ENCODE measurements around the gene CSNK2A2.

CSNK2A2 gene

DNA sequence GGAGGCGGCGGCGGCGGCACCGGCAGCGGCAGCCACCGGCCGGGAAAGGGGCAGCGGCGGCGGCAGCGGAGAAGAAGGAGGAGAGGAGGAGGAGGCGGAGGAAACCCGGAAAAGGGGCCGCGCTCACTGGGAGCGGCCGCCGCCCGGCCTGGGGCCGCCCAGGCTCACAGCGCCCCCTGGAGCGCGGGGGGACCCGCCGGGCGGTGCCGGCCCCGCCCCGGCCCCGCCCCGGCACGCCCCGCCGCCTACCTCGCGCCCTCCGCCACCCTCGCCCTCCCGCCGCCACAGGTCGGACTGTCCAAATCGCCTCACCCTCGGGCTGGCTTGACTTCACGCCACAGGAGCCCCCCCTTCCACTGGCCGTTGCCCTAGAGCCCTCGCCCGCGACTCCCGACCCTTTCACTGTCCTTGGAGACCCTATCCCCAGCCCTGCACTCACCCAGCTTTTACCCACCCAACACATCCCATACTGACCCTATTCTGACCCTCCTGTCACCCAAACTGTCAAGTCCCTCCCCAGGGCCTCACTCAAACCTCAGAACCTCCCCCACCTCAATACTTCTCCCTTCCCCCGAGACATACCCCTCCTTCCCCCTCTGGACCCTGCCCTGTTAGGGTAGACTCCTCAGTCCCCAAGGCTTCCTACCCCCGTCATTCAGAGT, at the start of gene CSNK2A2:
CSNK2A2 (minus strand) TSS at position 85 of the 662 bp plus-strand sequence. CDS start 370 bp downstream, outside the sequence.
- Histone ChIP-seq H3K36me3 (ENCODE audit: control insufficient read depth in 5 of 5, insufficient read depth in 5 of 5, low read length in 5 of 5) (peaks cover 12 to 28% (median 18%) of the 10 kb centered on the region in 5 donors), H3K9ac (ENCODE audit: low read length in 5 of 5) (peak within 1 kb of the TSS; percentile 86 to 96 (median 92)), H3K4me3 (ENCODE audit: low read depth in 1 of 5, low read length in 5 of 5) (peak within 1 kb of the TSS; percentile 76 to 94 (median 83)), H3K9me3 (ENCODE audit: control insufficient read depth in 5 of 5, low read length in 5 of 5) (no peaks in the 10 kb centered on the region), H3K4me1 (ENCODE audit: control insufficient read depth in 5 of 5, insufficient read depth in 5 of 5, low read length in 5 of 5) (peaks cover 5 to 20% (median 17%) of the 10 kb centered on the region in 5 donors), H3K27ac (ENCODE audit: low read depth, low read length) (peak within 1 kb of the TSS; percentile 31), H3K27me3 (ENCODE audit: control insufficient read depth in 5 of 5, insufficient read depth in 4 of 5, low read length in 5 of 5) (no peaks in the 10 kb centered on the region)

DNA sequence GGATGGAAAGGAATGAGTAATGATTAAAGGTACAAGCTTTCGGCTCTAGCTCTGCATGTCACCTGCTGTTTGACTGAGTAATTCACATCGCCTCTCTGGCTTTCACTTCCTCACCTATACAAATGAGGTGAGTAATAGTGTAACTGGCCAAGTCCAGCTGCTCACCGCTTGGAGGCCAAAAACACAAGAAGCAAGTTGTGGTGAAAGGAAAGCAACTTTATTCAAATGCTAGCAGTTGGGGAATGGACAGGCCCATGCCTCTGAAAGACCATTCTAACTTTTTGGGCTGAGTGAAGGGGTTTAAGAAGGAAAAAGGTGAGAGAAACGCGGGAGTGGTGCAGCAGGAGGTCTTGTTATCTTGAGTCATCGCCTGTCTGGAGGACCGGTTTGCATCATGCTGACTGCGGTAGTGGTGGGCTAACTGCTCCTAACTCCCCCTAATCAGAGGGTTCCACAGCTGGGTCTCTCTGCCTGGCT, 45.7 kb upstream of the CSNK2A2 start:
- Histone ChIP-seq H3K9ac (ENCODE audit: low read length in 5 of 5) (no peak overlapping the region), H3K36me3 (ENCODE audit: control insufficient read depth in 5 of 5, insufficient read depth in 5 of 5, low read length in 5 of 5) (no peaks in the 10 kb centered on the region), H3K27ac (ENCODE audit: low read depth, low read length) (no peak overlapping the region), H3K27me3 (ENCODE audit: control insufficient read depth in 5 of 5, insufficient read depth in 4 of 5, low read length in 5 of 5) (peaks cover 0 to 13% (median 8%) of the 10 kb centered on the region in 5 donors), H3K9me3 (ENCODE audit: control insufficient read depth in 5 of 5, low read length in 5 of 5) (no peaks in the 10 kb centered on the region), H3K4me3 (ENCODE audit: low read depth in 1 of 5, low read length in 5 of 5) (no peak overlapping the region), H3K4me1 (ENCODE audit: control insufficient read depth in 5 of 5, insufficient read depth in 5 of 5, low read length in 5 of 5) (no peaks in the 10 kb centered on the region)

DNA sequence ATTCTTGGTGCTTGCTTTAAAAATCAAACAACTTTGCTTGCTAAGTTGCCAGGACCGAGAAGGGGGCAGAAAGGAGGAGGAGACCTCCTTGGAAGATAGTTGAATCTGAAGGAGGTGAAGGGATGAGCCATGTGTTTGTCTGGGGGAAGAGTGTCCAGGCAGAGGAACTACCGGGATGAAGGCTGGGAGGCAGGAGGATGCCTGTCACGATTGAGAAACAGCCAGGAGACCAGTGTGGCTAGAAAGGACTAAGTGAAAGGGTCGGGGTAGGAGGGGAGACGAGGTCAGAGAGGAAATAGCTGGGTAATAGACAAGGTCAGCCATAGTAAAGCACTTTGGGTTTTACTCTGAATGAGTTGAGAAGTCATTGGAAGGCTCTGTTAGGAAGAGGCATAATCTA, 38.9 kb upstream of the CSNK2A2 start:
- H3K27me3 ChIP-seq (ENCODE audit: control insufficient read depth in 5 of 5, insufficient read depth in 4 of 5, low read length in 5 of 5), result peaks cover 0 to 4% (median 3%) of the 10 kb centered on the region in 5 donors
- H3K9ac ChIP-seq (ENCODE audit: low read length in 5 of 5), result no peak overlapping the region
- H3K27ac ChIP-seq (ENCODE audit: low read depth, low read length), result no peak overlapping the region
- H3K36me3 ChIP-seq (ENCODE audit: control insufficient read depth in 5 of 5, insufficient read depth in 5 of 5, low read length in 5 of 5), result no peaks in the 10 kb centered on the region
- H3K9me3 ChIP-seq (ENCODE audit: control insufficient read depth in 5 of 5, low read length in 5 of 5), result no peaks in the 10 kb centered on the region
- peak overlapping the region in 1 of 5 donors; percentile 86 for H3K4me3 ChIP-seq (ENCODE audit: low read depth in 1 of 5, low read length in 5 of 5)
- H3K4me1 ChIP-seq (ENCODE audit: control insufficient read depth in 5 of 5, insufficient read depth in 5 of 5, low read length in 5 of 5), result peaks cover 3 to 10% (median 8%) of the 10 kb centered on the region in 5 donors

DNA sequence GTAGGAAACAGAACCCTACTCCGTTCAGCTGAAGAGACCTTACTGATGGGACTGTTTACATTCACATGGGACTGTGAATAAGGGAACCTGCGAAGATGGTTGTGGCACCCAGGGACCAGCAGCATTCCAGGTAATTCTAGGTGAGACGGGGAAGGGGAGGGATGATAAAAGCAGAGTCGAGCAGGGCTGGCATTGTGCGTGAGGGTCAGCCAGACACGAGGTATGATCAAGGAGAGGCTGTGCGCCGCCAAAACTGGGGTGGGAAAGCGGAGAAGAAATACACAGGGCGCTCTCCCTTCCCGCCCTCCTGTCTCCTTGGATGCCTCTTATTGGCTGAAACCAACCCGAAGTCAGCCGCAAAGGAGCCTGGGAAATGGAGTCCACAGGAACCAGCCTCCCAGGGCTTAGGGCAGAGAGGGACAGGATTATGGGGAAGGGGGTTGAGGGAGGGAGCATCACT, 38.4 kb upstream of the CSNK2A2 start:
- Histone ChIP-seq H3K9ac (ENCODE audit: low read length in 5 of 5) (peak overlapping the region in 4 of 5 donors; percentile 8 to 76 (median 68)), H3K36me3 (ENCODE audit: control insufficient read depth in 5 of 5, insufficient read depth in 5 of 5, low read length in 5 of 5) (no peaks in the 10 kb centered on the region), H3K27me3 (ENCODE audit: control insufficient read depth in 5 of 5, insufficient read depth in 4 of 5, low read length in 5 of 5) (peaks cover 0 to 4% (median 3%) of the 10 kb centered on the region in 5 donors), H3K27ac (ENCODE audit: low read depth, low read length) (no peak overlapping the region), H3K4me1 (ENCODE audit: control insufficient read depth in 5 of 5, insufficient read depth in 5 of 5, low read length in 5 of 5) (peaks cover 3 to 10% (median 8%) of the 10 kb centered on the region in 5 donors), H3K4me3 (ENCODE audit: low read depth in 1 of 5, low read length in 5 of 5) (peak overlapping the region; percentile 64 to 86 (median 70)), H3K9me3 (ENCODE audit: control insufficient read depth in 5 of 5, low read length in 5 of 5) (no peaks in the 10 kb centered on the region)

DNA sequence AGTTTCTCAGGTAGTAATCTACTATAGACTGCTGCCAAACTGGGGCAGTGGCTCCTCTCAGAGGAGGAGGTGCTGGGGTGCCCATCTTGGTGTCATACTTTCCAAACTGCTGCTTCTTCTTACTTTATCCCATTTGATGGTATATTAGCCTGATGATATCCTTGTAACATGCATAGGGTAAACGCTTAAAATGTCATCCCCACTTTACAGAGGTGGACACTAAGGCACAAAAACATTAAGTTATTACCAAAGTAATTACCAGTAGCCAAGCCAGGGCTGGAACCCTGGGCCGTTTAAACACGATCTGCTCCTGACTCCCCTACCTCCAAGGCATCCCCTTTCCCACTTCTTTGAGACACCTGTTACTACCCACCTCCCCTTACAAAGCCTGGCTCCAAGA, 37.8 kb upstream of the CSNK2A2 start:
- Histone ChIP-seq H3K36me3 (ENCODE audit: control insufficient read depth in 5 of 5, insufficient read depth in 5 of 5, low read length in 5 of 5) (no peaks in the 10 kb centered on the region), H3K4me1 (ENCODE audit: control insufficient read depth in 5 of 5, insufficient read depth in 5 of 5, low read length in 5 of 5) (peaks cover 3 to 10% (median 8%) of the 10 kb centered on the region in 5 donors), H3K27ac (ENCODE audit: low read depth, low read length) (no peak overlapping the region), H3K9me3 (ENCODE audit: control insufficient read depth in 5 of 5, low read length in 5 of 5) (no peaks in the 10 kb centered on the region), H3K4me3 (ENCODE audit: low read depth in 1 of 5, low read length in 5 of 5) (no peak overlapping the region), H3K9ac (ENCODE audit: low read length in 5 of 5) (no peak overlapping the region), H3K27me3 (ENCODE audit: control insufficient read depth in 5 of 5, insufficient read depth in 4 of 5, low read length in 5 of 5) (peaks cover 0 to 4% (median 3%) of the 10 kb centered on the region in 5 donors)

DNA sequence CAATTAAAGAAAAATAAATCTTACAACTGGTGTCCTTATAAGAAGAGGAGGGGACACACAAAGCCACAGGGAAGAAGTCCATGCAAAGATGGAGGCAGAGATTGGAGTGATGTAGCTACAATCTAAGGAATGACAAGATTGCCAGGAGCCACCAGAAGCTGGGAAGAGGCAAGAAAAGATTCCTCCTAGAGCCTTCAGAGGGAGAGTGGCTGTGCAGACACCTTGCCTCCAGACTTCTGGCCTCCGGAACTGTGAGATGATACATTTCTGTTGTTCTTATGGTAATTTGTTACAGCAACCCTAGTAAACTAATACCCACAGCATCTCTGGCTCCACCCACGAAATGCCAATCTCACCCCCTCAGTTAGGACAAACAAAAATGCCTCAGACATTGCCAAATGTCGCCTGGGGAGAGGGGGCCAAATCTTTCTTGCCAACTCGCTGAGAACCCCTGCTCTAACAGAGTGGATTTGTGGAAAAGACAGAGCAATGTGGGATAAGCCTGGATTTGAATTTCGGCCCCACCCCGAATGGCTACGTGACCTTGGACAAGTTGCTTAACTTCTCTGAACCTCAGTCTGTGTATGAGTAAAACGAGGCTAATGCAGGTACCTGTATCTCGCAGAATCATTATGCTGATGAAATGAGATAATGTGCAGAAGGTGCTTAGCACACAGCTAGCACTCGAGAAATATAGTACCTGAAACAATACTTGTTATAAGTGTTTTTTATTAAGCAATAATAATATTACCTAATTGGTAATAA, 37.1 kb upstream of the CSNK2A2 start:
- Histone ChIP-seq H3K36me3 (ENCODE audit: control insufficient read depth in 5 of 5, insufficient read depth in 5 of 5, low read length in 5 of 5) (no peaks in the 10 kb centered on the region), H3K9ac (ENCODE audit: low read length in 5 of 5) (no peak overlapping the region), H3K4me1 (ENCODE audit: control insufficient read depth in 5 of 5, insufficient read depth in 5 of 5, low read length in 5 of 5) (peaks cover 3 to 10% (median 8%) of the 10 kb centered on the region in 5 donors), H3K27me3 (ENCODE audit: control insufficient read depth in 5 of 5, insufficient read depth in 4 of 5, low read length in 5 of 5) (peaks cover 0 to 4% (median 3%) of the 10 kb centered on the region in 5 donors), H3K9me3 (ENCODE audit: control insufficient read depth in 5 of 5, low read length in 5 of 5) (no peaks in the 10 kb centered on the region), H3K4me3 (ENCODE audit: low read depth in 1 of 5, low read length in 5 of 5) (no peak overlapping the region), H3K27ac (ENCODE audit: low read depth, low read length) (no peak overlapping the region)

DNA sequence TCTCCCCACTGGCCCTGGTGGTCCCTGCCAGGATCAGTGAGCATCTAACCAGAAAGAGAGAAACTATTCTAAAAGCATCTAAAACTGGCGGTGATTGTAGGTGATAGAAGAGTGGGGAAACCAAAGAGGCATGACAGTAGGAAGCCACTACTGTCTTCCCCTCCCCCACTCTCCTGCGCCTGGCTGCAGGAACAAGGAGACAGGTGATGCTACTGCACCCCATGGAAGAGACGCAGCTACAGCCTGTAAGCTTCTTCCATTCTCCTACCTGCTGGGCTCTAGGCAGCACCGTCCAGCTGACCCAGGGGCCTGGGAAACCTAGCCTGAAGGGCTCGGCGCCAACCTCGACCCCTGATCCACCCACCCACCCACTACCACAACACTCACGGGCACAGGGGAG, 32.4 kb upstream of the CSNK2A2 start:
- peaks cover 0 to 3% (median 0%) of the 10 kb centered on the region in 5 donors for H3K27me3 ChIP-seq (ENCODE audit: control insufficient read depth in 5 of 5, insufficient read depth in 4 of 5, low read length in 5 of 5)
- no peak overlapping the region for H3K9ac ChIP-seq (ENCODE audit: low read length in 5 of 5)
- H3K27ac ChIP-seq (ENCODE audit: low read depth, low read length), result no peak overlapping the region
- H3K9me3 ChIP-seq (ENCODE audit: control insufficient read depth in 5 of 5, low read length in 5 of 5), result no peaks in the 10 kb centered on the region
- no peaks in the 10 kb centered on the region for H3K4me1 ChIP-seq (ENCODE audit: control insufficient read depth in 5 of 5, insufficient read depth in 5 of 5, low read length in 5 of 5)
- H3K36me3 ChIP-seq (ENCODE audit: control insufficient read depth in 5 of 5, insufficient read depth in 5 of 5, low read length in 5 of 5), result no peaks in the 10 kb centered on the region
- no peak overlapping the region for H3K4me3 ChIP-seq (ENCODE audit: low read depth in 1 of 5, low read length in 5 of 5)

DNA sequence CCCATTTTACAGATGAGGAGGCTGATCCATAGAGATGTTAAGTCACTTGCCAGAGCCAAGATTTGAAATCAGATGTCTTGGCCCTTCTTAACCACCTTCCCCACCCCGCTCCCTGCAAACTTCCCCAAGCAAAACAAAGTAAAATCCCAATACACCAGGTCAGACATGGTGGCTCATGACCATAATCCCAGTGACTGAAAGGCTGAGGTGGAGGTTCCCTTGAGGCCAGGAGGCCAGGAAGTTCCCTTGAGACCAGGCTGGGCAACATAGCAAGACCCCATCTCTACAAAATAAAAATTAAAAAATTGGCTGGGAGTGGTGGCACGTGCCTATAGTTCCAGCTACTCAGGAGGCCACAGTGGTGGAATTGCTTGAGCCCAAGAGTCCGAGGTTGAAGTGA, 28.9 kb upstream of the CSNK2A2 start:
- no peak overlapping the region for H3K27ac ChIP-seq (ENCODE audit: low read depth, low read length)
- H3K4me3 ChIP-seq (ENCODE audit: low read depth in 1 of 5, low read length in 5 of 5), result no peak overlapping the region
- H3K9me3 ChIP-seq (ENCODE audit: control insufficient read depth in 5 of 5, low read length in 5 of 5), result no peaks in the 10 kb centered on the region
- H3K9ac ChIP-seq (ENCODE audit: low read length in 5 of 5), result no peak overlapping the region
- peaks cover 0 to 12% (median 6%) of the 10 kb centered on the region in 5 donors for H3K4me1 ChIP-seq (ENCODE audit: control insufficient read depth in 5 of 5, insufficient read depth in 5 of 5, low read length in 5 of 5)
- H3K27me3 ChIP-seq (ENCODE audit: control insufficient read depth in 5 of 5, insufficient read depth in 4 of 5, low read length in 5 of 5), result no peaks in the 10 kb centered on the region
- H3K36me3 ChIP-seq (ENCODE audit: control insufficient read depth in 5 of 5, insufficient read depth in 5 of 5, low read length in 5 of 5), result no peaks in the 10 kb centered on the region

DNA sequence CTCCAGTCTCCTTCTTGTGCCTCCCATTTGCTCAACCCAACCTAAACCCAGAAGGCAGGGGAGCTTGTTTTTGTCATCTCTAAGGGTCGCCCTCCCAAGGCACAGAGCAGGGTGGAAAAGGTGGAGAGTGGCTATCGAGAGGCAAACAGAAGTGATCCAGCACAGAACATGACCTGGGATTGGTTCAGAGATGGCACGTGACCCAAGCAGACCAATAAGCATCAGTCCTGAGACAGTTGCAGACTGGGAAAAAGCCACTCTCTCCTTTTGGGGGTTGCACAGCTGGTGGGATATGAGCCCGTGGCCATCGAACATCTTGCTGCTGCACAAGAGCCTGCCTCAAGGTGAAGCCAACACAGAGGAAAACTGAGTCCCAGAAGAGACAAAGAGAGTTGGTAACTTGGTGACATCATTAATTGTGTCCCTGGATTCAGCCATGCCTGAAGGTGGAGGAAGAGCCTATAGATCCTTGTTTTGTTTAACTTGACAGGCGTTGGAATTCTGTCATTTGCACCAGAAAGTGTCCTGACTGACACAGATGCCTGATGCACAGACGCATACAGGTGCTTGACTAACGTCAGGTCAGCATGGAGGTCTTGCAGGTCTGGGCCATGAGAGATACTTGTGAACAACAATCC, 28.2 kb upstream of the CSNK2A2 start:
- no peak overlapping the region for H3K4me3 ChIP-seq (ENCODE audit: low read depth in 1 of 5, low read length in 5 of 5)
- no peaks in the 10 kb centered on the region for H3K9me3 ChIP-seq (ENCODE audit: control insufficient read depth in 5 of 5, low read length in 5 of 5)
- H3K4me1 ChIP-seq (ENCODE audit: control insufficient read depth in 5 of 5, insufficient read depth in 5 of 5, low read length in 5 of 5), result peaks cover 0 to 13% (median 6%) of the 10 kb centered on the region in 5 donors
- H3K36me3 ChIP-seq (ENCODE audit: control insufficient read depth in 5 of 5, insufficient read depth in 5 of 5, low read length in 5 of 5), result no peaks in the 10 kb centered on the region
- H3K27me3 ChIP-seq (ENCODE audit: control insufficient read depth in 5 of 5, insufficient read depth in 4 of 5, low read length in 5 of 5), result no peaks in the 10 kb centered on the region
- H3K27ac ChIP-seq (ENCODE audit: low read depth, low read length), result no peak overlapping the region
- no peak overlapping the region for H3K9ac ChIP-seq (ENCODE audit: low read length in 5 of 5)
